GM18909 (cell line): ENCODE results near the gene LRIG1.
A peak's percentile ranks its signal among the peaks of the same experiment; 100 is the strongest.

Experiments
- ATAC-seq: cut with Tn5 transposase; IDR thresholded peaks from one replicate; pipeline ENCODE4 v1.9.1; 2021; ENCODE audit warnings: mild to moderate bottlenecking; ENCODE audit not compliant: unreplicated experiment, poor library complexity

The LRIG1 gene

DNA sequence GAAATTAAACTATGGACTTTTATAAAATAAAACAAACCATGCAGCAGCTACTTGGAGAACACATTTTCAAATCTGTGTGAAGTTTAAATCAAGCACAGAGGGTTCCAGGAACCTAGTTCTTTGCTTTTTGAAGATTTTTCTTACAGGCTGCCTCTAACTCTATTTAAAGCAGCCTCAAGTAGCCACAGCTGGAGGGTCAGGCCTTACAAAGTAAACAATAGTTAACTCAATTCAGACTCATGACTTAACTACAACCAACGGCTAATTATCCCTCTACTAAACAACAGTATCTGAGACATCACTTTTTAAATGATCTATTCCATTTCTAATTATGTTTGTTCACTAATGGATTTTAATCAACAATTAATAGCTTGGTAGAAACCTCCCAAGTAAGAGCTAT lies 9.8 kb downstream of the LRIG1 start:
- no peak for ATAC-seq

DNA sequence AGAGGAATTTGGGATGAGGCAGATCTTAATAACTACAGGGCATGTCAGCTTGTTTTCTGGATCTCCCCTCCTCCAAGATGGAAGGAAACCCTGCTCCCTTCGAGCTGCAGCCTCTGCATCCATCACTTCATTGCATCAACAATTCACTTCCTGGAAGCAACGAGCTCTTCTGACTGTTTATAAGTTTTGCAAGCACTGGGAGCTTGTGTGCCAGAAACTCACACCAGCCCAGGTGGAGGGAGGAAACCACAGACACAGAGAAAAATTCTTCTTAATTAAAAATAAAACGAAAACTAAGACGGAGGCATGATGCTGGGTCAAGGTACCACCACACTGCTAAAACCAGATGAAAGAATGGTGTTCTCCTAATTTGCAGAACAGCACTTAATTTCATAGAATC lies 10.6 kb downstream of the LRIG1 start:
- no peak for ATAC-seq

DNA sequence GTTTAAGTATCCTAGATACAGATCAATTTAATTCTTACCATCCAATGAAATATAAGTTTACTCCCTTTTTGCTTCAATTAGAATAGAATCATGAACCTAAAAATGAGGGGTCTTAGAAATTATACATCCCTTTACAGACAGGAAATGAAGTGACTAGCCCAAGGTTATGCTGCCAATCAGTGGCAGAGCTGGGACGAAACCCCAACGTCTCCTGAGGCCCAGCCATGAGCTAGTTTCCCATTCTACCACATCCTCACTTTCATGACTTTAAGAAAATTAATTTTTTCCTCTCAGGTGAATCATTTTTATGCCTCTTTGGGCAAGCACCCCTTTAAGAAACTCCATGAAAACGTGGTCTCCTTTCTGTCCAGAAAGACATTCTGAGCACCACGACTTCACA lies 11.2 kb downstream of the LRIG1 start:
- no peak for ATAC-seq

DNA sequence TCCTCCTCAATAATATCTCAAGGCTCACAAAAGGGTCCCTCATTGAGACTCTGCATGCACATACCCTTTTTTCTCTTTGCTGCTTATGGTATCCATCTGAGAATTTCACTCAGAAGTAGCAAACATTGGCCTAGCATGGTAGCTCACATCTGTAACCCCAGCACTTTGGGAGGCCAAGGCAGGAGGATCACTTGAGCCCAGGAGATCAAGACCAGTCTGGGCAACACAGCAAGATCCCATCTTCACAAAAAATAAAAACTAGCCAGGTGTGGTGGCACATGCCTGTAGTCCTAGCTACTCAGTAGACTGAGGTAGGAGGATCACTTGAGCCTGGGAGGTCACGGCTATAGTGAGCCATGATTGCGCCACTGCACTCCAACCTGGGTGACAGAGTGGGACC lies 11.7 kb downstream of the LRIG1 start:
- ATAC-seq, result no peak

DNA sequence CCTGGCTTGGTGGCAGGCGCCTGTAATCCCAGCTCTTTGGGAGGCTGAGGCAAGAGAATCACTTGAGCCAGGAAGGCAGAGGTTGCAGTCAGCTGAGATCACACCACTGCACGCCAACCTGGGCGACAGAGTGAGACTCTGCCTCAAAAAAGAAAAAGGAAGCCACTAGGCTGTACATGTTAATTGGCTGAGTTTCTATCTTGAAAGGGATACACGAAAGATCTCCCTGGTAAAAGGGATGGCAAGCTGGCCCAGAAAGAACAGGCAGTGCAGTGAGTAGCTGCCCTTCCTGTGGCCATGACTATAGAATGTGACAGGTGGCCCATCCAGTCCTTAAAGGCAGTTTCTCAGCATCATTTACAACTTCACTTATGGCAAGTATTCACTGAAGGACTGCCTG lies 12.3 kb downstream of the LRIG1 start:
- ATAC-seq, result no peak

DNA sequence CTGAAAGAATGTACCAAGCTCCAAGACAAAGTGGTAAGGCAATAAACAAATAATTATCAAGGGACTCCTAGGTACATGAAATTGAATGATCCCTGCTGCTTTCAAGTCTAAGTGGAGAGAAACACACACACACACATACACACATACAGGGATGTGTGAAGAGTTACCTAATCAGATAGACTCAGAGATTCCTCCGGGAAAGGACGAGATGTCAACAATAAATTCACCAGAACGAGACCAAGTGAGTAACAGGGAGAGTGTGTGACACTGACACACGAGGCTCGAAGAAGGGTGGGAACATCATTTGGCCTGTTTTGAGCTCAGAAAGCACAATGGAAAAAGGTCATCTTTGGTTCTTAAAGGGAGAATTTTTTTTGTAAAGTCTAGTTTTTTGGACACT lies 13.4 kb downstream of the LRIG1 start:
- no peak for ATAC-seq

DNA sequence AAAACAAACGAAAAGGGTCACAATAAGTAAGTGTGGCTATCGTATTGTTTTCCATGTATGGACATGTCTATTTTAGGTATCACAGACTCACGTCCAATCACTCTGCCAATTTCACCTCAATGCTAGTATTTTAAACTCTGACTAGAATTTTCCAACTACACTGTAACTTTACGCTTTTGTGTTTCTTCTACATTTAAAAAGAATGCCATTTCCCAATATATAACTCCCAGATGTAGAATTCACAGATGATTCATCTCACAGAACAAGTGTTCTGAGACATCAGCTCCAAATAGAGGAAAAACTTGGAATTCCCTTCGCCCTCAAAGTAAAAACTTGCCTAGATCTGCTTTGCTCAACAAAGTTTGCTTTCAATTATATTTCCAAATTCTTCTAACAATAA lies 14.2 kb downstream of the LRIG1 start:
- no peak for ATAC-seq

DNA sequence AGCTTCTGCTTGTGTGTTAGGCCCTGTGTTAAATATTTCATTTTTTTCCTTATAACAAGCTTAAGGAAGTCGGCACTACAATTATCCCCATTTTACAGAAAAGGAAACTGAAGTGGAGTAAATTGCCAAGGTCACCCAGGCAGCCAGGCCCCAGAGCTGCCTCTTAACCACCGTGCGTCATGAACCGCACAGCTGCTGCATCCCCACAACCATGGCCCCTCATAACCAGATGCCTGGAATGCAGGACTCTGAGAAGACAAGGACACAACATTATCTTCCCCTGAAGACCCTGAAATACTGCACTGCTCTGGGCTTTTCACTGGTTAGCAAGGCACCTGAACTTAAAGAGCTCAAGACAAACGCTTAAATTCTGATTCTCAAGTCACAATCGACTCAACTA lies 14.6 kb downstream of the LRIG1 start:
- ATAC-seq, result no peak

DNA sequence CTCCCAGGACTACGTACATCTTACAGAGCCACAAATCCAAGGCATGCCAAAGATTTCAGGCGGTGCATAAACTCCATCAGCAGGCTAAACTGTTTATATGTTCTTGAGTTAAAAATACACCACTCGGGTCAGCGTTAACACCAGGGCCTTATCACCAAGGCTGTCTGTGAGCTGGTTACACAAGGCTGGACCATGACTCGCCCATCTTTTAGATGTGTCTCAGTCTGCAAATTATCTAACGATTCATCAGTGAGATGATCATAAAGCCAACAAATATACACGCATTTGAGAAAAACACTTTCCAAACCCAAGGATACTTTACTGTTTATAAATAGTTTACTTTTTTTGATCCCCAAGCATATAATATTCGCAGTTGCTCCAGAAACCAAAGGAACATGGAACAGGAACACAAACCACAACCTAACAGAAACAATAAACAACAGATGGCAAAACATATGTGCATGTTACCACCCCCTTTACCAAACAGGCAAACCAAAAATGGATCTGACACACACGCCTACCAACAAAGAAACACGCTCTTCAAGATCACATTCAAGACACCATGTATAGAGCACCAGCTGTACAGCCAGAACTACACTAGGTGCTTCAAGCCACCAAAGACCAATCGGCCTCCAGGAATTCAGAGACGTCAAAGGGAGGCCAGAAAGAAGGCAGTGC lies 15.4 kb downstream of the LRIG1 start:
- no peak for ATAC-seq

DNA sequence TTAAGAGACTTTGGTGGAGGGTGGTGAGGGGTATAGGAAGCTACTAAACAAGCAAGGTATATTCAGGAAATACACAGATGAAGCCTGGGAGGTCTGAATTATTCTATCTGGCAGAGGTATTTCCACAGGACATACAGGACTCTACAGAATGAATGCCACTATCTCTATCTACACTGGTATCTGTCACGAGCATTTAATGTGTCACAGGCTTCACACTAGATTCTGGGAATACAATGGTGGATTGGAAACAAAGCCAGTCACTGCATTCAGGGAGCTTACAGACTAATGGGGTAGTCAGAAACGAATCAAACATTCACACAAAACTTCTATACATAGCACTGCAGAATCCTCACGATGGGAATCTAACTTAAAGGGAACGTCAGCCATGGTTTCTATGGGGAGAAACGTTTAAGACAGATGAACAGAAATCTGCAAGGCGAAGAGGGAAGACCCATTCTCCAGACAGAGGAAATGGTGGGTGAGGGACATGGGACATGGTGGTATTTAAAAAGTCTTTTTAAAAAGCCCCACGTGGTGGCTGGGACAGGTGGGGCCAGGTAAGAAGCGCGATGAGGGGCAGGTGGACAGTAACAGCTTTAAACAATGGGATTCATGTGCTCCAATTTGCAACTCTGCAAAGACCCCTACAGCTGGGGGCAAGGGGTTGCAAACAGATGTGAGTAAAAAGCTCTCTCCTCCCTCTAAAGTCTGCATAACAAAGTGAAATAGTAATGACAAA lies 16.5 kb downstream of the LRIG1 start:
- ATAC-seq, result no peak

DNA sequence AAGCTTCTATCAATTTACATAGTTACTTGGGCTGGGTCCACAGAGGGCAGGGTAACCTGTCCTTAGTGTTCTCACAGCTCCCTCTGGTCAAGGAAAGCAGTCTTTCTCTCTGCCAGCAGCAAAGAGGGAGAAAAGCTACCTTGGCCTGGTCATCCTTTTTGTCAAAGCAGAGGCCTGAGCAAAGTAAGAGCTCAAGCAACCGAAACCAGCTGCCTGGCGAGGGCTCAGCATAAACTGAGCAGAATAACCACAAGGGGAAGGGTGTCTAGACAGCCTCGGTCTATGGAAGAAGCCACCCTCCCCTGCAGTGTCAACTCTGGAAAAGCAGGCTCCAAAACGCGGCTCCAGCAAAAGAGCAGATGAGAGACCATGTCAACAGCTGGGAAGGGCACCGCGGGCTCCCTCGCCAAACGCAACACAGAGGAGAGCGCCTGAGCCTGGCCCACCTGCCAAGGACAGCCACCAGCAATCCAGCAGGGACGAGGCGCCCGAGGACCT lies 17.4 kb downstream of the LRIG1 start:
- ATAC-seq, result no peak

DNA sequence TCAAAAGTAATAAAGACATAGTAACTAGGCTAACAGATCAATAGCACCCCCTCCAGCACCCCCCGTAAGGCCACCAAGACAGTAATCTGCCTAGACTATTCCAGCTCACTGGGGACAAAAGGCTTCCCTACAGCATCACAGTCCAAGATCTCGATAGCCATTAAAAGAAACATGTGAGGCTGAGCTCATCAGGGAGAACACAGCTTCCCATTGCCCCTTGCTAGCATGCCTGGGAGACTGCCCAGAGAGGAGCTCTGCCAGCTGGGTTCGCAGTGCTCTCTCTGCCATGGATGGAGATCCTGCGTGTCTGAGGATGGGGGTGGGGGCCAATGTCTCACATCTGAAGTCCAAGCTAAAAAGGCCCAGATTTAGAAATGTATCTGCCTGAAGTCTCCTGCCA lies 17.8 kb downstream of the LRIG1 start:
- no peak for ATAC-seq

DNA sequence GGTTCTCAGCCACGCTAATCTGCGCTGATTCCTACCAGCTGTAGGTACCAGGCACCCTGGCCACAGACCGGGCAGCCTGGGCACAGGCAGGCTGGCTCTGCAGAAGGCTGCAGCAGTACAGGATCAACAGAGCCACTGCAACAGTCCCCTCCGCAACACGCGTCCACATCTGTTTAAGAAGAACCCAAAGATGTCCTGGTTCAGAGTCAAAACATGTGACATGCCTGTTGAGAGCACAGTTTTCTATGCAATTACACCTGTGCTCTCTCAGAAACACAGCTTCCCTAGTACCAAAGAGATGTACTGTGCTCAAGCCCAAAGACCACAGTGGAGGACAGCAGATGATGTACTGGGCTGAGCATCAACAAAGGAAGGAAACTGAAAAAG lies 18.8 kb downstream of the LRIG1 start:
- no peak for ATAC-seq

DNA sequence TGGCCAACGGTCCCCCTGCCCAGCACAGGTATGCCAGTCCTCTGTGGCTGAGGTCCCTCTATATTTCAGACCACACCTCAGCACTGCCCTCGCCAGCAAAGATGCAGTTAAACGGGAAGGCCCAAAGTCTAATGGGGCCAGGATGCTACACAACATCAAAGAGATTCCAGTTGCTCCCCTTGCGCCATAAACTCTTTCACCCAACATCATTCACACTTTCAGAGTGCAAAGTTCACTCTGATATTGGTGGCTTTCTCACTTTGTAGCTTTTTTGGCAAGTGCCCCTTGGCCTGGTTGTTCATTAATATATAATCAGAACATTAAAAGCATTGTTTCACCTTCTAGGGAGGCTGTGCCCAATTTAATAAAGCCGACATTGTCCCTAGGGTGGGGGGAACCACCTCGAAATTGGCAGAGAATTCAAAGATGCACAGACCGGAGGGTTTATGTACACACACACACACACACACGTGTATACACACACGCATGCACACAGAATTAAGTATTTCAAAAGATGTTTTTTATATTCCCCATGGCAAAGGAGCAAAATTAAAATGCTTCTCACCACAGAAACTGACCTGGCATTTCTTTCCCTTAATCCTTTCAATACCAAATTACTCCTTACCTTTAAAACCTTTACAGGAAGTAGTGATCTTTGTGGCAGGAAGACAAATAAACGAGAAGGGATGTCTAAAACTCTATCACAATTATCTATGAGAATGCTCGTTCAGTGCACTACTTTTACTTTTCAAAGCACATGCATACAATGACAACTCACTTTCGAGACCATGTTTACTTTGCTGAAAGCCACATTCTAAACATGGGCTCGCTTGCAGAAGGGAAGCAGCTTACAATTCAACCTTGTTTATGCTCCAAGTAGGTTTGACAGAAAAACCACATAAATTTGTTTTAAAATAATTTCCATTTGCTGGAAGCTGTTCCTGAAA lies 19.5 kb downstream of the LRIG1 start:
- peak; percentile 44 for ATAC-seq

DNA sequence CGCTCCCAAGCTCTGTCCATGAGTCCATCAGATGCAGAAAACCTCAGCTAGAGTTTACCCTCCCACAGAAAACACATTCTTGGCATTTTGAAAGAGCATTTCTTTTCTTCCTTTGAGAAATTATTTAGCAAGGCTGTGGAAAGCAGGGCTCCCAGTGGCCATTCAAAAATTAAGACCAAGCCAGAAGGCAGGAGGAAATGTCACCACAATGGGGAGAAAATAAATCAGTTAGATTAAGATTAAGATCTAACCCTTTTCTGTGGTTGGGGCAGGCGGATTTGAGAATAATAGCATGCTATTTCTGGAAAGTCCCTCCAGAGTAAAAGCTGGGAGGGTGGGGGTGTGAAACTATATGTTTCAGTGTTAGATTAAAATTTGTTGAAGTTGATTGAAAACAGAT lies 20.2 kb downstream of the LRIG1 start:
- peak; percentile 44 for ATAC-seq

DNA sequence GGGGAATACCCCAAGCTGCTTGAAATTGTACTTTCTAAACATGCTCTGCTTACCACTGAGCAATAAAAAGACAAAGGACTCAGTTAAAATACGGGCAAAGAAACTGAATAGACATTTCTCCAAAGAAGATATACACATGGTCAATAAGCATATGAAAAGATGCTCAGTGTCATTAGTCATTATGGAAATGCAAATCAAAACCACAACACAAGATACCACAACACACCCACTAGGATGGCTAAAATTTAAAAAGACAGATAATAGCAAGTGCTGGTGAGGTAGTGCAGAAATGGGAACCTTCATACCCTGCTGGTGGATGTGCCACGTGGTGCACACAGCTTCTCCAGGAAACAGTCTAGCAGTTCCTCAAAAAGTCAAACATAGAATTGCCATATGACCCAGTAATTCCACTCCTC lies 21.3 kb downstream of the LRIG1 start:
- ATAC-seq, result peak; percentile 44

DNA sequence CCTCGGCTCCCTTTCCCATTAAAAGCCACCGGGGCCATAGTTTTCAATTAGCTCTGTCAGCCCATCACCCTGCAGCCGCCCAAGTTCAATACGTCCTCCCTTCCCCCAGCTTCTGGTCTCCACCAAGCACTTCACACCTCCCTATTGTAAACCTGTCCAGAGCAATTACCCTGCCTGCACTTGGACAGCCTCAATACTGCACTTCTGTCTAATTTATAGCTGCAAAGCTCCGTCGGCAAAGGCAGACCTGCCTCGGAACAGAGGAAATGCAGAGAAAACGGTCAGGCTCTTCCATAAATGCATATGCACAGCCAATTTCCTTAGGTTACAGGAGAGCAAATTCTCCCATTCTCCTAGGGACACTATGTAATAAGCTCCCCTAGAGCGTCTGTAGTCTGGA lies 21.9 kb downstream of the LRIG1 start:
- no peak for ATAC-seq

DNA sequence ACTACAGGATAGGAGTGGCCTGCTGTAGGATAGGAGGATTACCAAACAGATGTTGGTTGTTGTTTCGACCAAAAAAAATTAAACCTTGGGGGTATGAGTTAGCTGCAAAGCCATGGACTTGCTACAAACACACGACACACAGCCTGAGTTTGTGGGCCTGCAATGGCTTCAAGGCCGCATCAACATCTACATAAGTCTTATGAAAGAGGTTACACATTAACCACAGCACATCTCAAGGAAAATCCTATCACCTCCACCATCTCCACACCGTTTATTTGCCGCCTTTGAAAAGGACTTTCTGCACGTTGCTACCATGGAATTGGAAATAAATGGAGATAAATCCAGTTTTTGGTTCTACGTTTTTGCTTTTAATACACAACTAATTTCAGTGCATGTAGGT lies 23.0 kb downstream of the LRIG1 start:
- no peak for ATAC-seq

DNA sequence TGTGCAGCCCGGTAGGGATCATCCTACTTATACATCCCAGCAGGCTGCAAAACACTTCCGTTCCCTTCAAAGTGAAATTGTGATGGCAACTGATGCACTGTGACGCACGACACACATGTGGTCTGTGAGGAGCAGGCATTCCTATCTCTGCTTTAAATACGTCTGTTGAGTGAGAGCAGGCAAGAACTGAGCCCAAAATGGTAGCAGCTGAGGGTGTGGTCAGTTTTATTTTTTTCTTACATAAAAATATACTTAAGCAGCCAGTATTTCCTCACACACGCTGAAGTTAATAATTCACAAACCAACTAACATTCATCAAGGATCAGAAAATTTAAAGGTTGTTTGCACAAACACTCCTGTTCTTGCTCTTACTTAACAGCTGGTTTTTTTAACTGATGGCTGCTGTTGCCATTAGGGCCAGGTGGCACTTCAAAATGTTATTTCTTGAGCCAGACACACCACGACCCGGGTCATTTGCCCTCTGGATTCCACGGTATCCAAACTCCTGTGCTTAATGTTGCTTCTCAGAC lies 23.9 kb downstream of the LRIG1 start:
- no peak for ATAC-seq

DNA sequence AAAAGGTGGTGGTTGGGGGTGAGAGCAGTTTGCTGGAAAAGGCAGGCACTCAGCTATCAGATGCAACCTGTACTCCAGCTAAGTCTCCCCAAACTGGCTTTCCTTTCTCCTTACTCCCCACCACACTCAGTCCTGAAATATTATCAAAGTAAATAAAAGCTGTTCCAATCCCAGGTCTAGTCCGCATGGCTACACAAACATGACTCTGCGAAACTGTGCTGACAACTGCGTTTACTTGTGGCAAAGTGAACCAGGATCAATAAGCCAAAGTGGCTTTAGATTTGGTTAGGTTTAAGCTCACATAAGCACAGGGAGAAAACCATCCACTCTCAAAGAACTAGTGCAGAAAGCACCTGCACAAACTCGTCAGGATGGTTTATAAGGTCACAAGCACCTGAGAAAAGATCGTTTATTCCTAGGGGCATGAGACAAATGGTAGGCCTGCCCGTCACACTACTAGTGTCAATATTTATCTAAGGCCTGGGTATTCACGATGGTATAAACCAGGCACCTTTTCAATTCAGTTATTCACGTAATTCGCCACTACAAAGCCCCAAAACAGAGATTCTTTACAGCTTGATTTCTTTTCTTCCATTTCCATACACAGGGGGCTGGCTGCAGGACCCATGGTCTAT lies 25.3 kb downstream of the LRIG1 start:
- no peak for ATAC-seq
